GM10248 (cell line): ENCODE results near the gene KATNAL1.

Source experiments
- CTCF ChIA-PET: fragments of 300-600 bp; sonication (Branson Sonifier 250); formaldehyde crosslinking; extraction: SDS; loops from one replicate; lab custom pipeline; 2021; ENCODE audit warnings: antibody characterized with exemption; lab: Yijun Ruan, JAX
- POLR2A ChIA-PET: fragments of 350-650 bp; sonication (Branson Sonifier 250); formaldehyde crosslinking; extraction: SDS; loops from one replicate; lab custom pipeline; 2020; ENCODE audit warnings: antibody characterized with exemption; lab: Yijun Ruan, JAX
- DNase-seq: peaks from one replicate; pipeline ENCODE4 v3.0.0; 2012; ENCODE audit errors: extremely low spot score
- CTCF ChIP-seq: IDR thresholded peaks from 2 replicates; pipeline ENCODE4 v1.5.1; 2012; ENCODE audit warnings: mild to moderate bottlenecking, low read depth; ENCODE audit errors: extremely low read depth, missing control alignments, control extremely low read depth

KATNAL1 gene

GRCh38 chr13:30314069-30314468 is 6.7 kb upstream of the KATNAL1 start:
- ChIA-PET POLR2A (no interaction called here), CTCF (no interaction called here)
- no peak for DNase-seq
- TF ChIP-seq CTCF = no peak

GRCh38 chr13:30313311-30313710 is 6.0 kb upstream of the KATNAL1 start:
- DNase-seq = no peak
- ChIA-PET POLR2A (no interaction called here), CTCF (no interaction called here)
- TF ChIP-seq CTCF = no peak

GRCh38 chr13:30312904-30313303 is 5.6 kb upstream of the KATNAL1 start:
- ChIA-PET POLR2A (no interaction called here), CTCF (interaction anchor here (1.5 kb wide), 1 partner anchor 8 kb away, joined by 3 read pairs; no protein-coding TSS in a partner anchor)
- no peak for TF ChIP-seq CTCF
- DNase-seq = no peak

GRCh38 chr13:30308548-30308947 is 1.2 kb upstream of the KATNAL1 start:
- CTCF ChIA-PET = interaction anchor here (0.7 to 3.2 kb wide), 7 partner anchors 15 to 176 kb away, joined by 3 to 12 read pairs (median 5); no protein-coding TSS in a partner anchor
- POLR2A ChIA-PET = interaction anchor here (0.6 kb wide), 1 partner anchor 147 kb away, joined by 9 read pairs; no protein-coding TSS in a partner anchor
- no peak for DNase-seq
- no peak for TF ChIP-seq CTCF

GRCh38 chr13:30307971-30308290 is 580 bp upstream of the KATNAL1 start:
- ChIA-PET POLR2A (interaction anchor here (0.6 to 1.5 kb wide), 2 partner anchors 44 to 114 kb away, joined by 3 read pairs; partner anchors contain the start of gene UBE2L5), CTCF (interaction anchor here (0.7 to 3.2 kb wide), 7 partner anchors 27 to 175 kb away, joined by 3 to 12 read pairs (median 4); no protein-coding TSS in a partner anchor)
- no peak for TF ChIP-seq CTCF

GRCh38 chr13:30306762-30307193 is 573 bp downstream of the KATNAL1 start:
- no peak for TF ChIP-seq CTCF
- CTCF ChIA-PET = interaction anchor here (0.7 to 3.2 kb wide), 12 partner anchors 11 to 174 kb away, joined by 3 to 12 read pairs (median 4); no protein-coding TSS in a partner anchor
- DNase-seq = peak; percentile 92
- POLR2A ChIA-PET = interaction anchor here (0.6 to 1.5 kb wide), 2 partner anchors 10 to 115 kb away, joined by 3 to 4 read pairs; partner anchors contain the start of gene UBE2L5

More at GRCh38 chr13:30307971-30308290, 580 bp upstream of the KATNAL1 start:
- DNase-seq = no peak
